GM12878 (cell line): ENCODE measurements around the gene TIGD7. TPM values are rescaled to one million over a fixed set of nuclear protein-coding genes. Genes with fewer than 3 reads are reported as not detected.

Source experiments
- ATAC-seq: fragments of 200-7000 bp; cut with Tn5 transposase; 3 replicates; pipeline ENCODE4 v1.9.1; 2020; ENCODE audit warnings: mild to moderate bottlenecking, moderate library complexity
- BruUV-seq: library from RNA; stranded (reverse); fragments of 400-500 nt; replicated peaks from 2 replicates; lab custom pipeline; 2021; lab: Mats Ljungman, UMichigan
- CTCF ChIA-PET: fragments of 300-600 bp; sonication (Branson Sonifier 250); formaldehyde crosslinking; extraction: SDS; loops from one replicate; lab custom pipeline; 2021; ENCODE audit warnings: inconsistent platforms; lab: Yijun Ruan, JAX
- POLR2A ChIA-PET: fragments of 350-600 bp; formaldehyde crosslinking; extraction: SDS; loops from one replicate; lab custom pipeline; 2021; ENCODE audit warnings: inconsistent platforms; lab: Charles Lee
- RAD21 ChIA-PET: fragments of 300-600 bp; sonication (Branson Sonifier 250); formaldehyde crosslinking; loops from one replicate; lab custom pipeline; 2023; ENCODE audit warnings: antibody characterized with exemption; ENCODE audit not compliant: unreplicated experiment; lab: Charles Lee
- SMC1A ChIA-PET: fragments of 300-600 bp; sonication (Branson Sonifier 250); formaldehyde crosslinking; loops from one replicate; lab custom pipeline; 2023; ENCODE audit not compliant: unreplicated experiment, uncharacterized antibody; lab: Charles Lee
- DNase-seq: peaks from one replicate; pipeline ENCODE4 v3.0.0-alpha.2; 2011; ENCODE audit warnings: low read depth, low spot score
- FAIRE-seq: peaks from 3 replicates; lab custom pipeline; 2011; peaks lifted over from hg19 to GRCh38; lab: Jason Lieb, UNC
- H2AFZ ChIP-seq: 2 replicates; pipeline ENCODE4 v1.6.0; 2011; ENCODE audit warnings: low read depth, low read length, control low read depth; ENCODE audit not compliant: control insufficient read depth
- H3K27ac ChIP-seq: 2 replicates; pipeline ENCODE4 v1.5.1; 2011; ENCODE audit warnings: control low read depth; ENCODE audit not compliant: control insufficient read depth, insufficient read depth
- H3K27me3 ChIP-seq, 2 experiments: replicated peaks in 1 of 2; 2 replicates each; pipeline versions ENCODE4 v1.6.0 to v1.6.1; 2011; ENCODE audit warnings: low read length in 1 of 2; ENCODE audit not compliant: control insufficient read depth in 2 of 2, insufficient read depth in 2 of 2
- H3K36me3 ChIP-seq, 2 experiments: 2 replicates each; pipeline ENCODE4 v1.5.1; 2011; ENCODE audit warnings: low read length in 1 of 2; ENCODE audit not compliant: control insufficient read depth in 2 of 2, insufficient read depth in 2 of 2
- H3K4me1 ChIP-seq: 2 replicates; pipeline ENCODE4 v1.6.1; 2011; ENCODE audit warnings: mild to moderate bottlenecking, low read length, moderate library complexity, mixed read lengths; ENCODE audit not compliant: control insufficient read depth, insufficient read depth
- H3K4me2 ChIP-seq: 2 replicates; pipeline ENCODE4 v1.6.0; 2011; ENCODE audit warnings: control low read depth; ENCODE audit not compliant: control insufficient read depth, insufficient read depth
- H3K4me3 ChIP-seq: fragments of 200-600 bp; sonication (generic); 2 replicates; pipeline ENCODE4 v1.5.1; 2016
- H3K79me2 ChIP-seq: 2 replicates; pipeline ENCODE4 v1.6.0; 2011; ENCODE audit warnings: low read length; ENCODE audit not compliant: control insufficient read depth, insufficient read depth
- H3K9ac ChIP-seq: 2 replicates; pipeline ENCODE4 v1.8.0; 2011; ENCODE audit warnings: low read length, control low read depth, mixed read lengths; ENCODE audit not compliant: control insufficient read depth, insufficient read depth
- H3K9me3 ChIP-seq: replicated peaks from 3 replicates; pipeline ENCODE4 v1.5.1; 2011; ENCODE audit warnings: mild to moderate bottlenecking, low read length; ENCODE audit not compliant: control insufficient read depth, insufficient read depth
- H4K20me1 ChIP-seq: 2 replicates; pipeline ENCODE4 v1.6.0; 2011; ENCODE audit not compliant: control insufficient read depth, insufficient read depth
- CBFB ChIP-seq: IDR thresholded peaks from 2 replicates; pipeline ENCODE4 v1.6.1; 2016; ENCODE audit warnings: antibody characterized with exemption, low read depth
- CUX1 ChIP-seq: IDR thresholded peaks from 2 replicates; pipeline ENCODE4 v1.6.1; 2012; ENCODE audit warnings: improper control_type of control experiment, low read depth, low read length; ENCODE audit not compliant: insufficient replicate concordance
- IKZF2 ChIP-seq, 2 experiments: fragments of 450-650 bp; IDR thresholded peaks; 2 replicates each; pipeline ENCODE4 v1.6.1; 2017; ENCODE audit warnings: mild to moderate bottlenecking in 2 of 2, moderate library complexity in 2 of 2
- NRF1 ChIP-seq: conservative IDR thresholded peaks from 2 replicates; pipeline ENCODE4 v1.6.1; 2011; ENCODE audit warnings: mild to moderate bottlenecking, low read depth, low read length, improper control_type of control experiment
- REST ChIP-seq: IDR thresholded peaks from 2 replicates; pipeline ENCODE4 v1.6.1; 2012; ENCODE audit warnings: mild to moderate bottlenecking, low read depth, low read length
- STAT1 ChIP-seq: fragments of 450-650 bp; conservative IDR thresholded peaks from 2 replicates; pipeline ENCODE4 v1.6.1; 2014; ENCODE audit warnings: antibody characterized with exemption, mild to moderate bottlenecking
- SUPT20H ChIP-seq: IDR thresholded peaks from 2 replicates; pipeline ENCODE4 v1.6.1; 2011; ENCODE audit warnings: low read depth, mild to moderate bottlenecking, low read length, moderate library complexity, borderline replicate concordance; ENCODE audit not compliant: control insufficient read depth
- TARDBP ChIP-seq: IDR thresholded peaks from 2 replicates; pipeline ENCODE4 v1.6.1; 2016; ENCODE audit warnings: borderline replicate concordance
- ZNF207 ChIP-seq: fragments of 450-650 bp; IDR thresholded peaks from 2 replicates; pipeline ENCODE4 v1.6.1; 2014; ENCODE audit warnings: antibody characterized with exemption, mild to moderate bottlenecking, borderline replicate concordance
- ZNF217 ChIP-seq: fragments of 450-650 bp; IDR thresholded peaks from 2 replicates; pipeline ENCODE4 v1.6.1; 2017; ENCODE audit warnings: antibody characterized with exemption, mild to moderate bottlenecking
- ZNF687 ChIP-seq: fragments of 450-650 bp; IDR thresholded peaks from 2 replicates; pipeline ENCODE4 v1.6.1; 2017; ENCODE audit warnings: mild to moderate bottlenecking, moderate library complexity
- WGBS: methylation state at CpG from one replicate; pipeline ENCODE4 v1.1.6; 2016; ENCODE audit warnings: low lambda C conversion rate; ENCODE audit not compliant: insufficient replicate concordance, insufficient coverage; ENCODE audit errors: missing lambda C conversion rate; 5-methylcytosine and 5-hydroxymethylcytosine counted together
- in situ Hi-C: fragments of 300-500 bp; cut with MboI; formaldehyde crosslinking; loops from 9 replicates; pipeline ENCODE4 v1.14.3; 2018; ENCODE audit warnings: mixed read lengths
- intact Hi-C: fragments of 100-400 bp; cut with micrococcal nuclease; formaldehyde crosslinking; loops from one replicate; pipeline ENCODE4 v1.14.2; 2022; ENCODE audit not compliant: unreplicated experiment
- polyA plus RNA-seq, 11 experiments: library from polyadenylated mRNA; depleted of rRNA in 4 of 11; unstranded in 6 of 11; stranded (reverse) in 5 of 11; fragments of >200 nt; fragmentation: Nextera tagmentation in 4 of 11; fragmentation: Illumina TruSeq in 1 of 11; extraction: Ambion mirVana in 4 of 11; extraction: Trizol in 1 of 11; gene quantifications; 1 replicate in 1 of 11; 2 replicates in 10 of 11; pipeline versions ENCODE4 v1.2.1 to v1.2.3, GENCODE V29; 2011 to 2016; ENCODE audit warnings: inconsistent platforms in 2 of 11, missing spikeins in 2 of 11, low read depth in 1 of 11
- total RNA-seq, 4 experiments: library from RNA; depleted of rRNA in 3 of 4; stranded (reverse); fragments of >200 nt in 3 of 4; fragmentation: Illumina TruSeq in 1 of 4; extraction: Trizol in 1 of 4; gene quantifications; 2 replicates each; pipeline versions ENCODE4 v1.2.1 to v1.2.3, GENCODE V29; 2013 to 2021

TIGD7 gene
- total and polyA plus RNA-seq, 10 of the 15 experiments (the other 5 are each of a cell fraction or from before 2014, with no cell fraction given) = 0.37 to 3.8 (median 3.0) TPM

GRCh38 chr16:3256866-3257465 is 48.3 kb downstream of the TIGD7 start:
- Histone ChIP-seq H3K27me3 (no peaks in the 10 kb centered on the region), H3K79me2 (no peaks in the 10 kb centered on the region), H3K4me3 (no peak overlapping the region), H3K4me2 (no peak overlapping the region), H3K9me3 (no peaks in the 10 kb centered on the region), H2AFZ (no peak overlapping the region), H3K27ac (no peak overlapping the region), H3K36me3 (no peaks in the 10 kb centered on the region), H3K9ac (no peak overlapping the region), H4K20me1 (no peaks in the 10 kb centered on the region), H3K4me1 (no peaks in the 10 kb centered on the region)
- in situ Hi-C loops = no loop called here
- POLR2A ChIA-PET = no interaction called here
- CTCF ChIA-PET = interaction anchor here (4.1 kb wide), 1 partner anchor 10 kb away, joined by 14 read pairs; no protein-coding TSS in a partner anchor
- intact Hi-C loops = no loop called here
- no TSS peak for BruUV-seq
- 25% methylated on average over 9 of the region's 9 CpGs for WGBS
- DNase-seq (no peak), ATAC-seq (no peak), FAIRE-seq (no peak)
- RAD21 ChIA-PET = no interaction called here
- SMC1A ChIA-PET = no interaction called here
- no peak for TF ChIP-seq ZNF687
- TF ChIP-seq NRF1 = no peak
- no peak for TF ChIP-seq IKZF2 (IDR thresholded peaks at IDR 0.05)
- TF ChIP-seq ZNF207 = no peak
- no peak for TF ChIP-seq SUPT20H
- TF ChIP-seq STAT1 = no peak
- no peak for TF ChIP-seq TARDBP
- no peak for TF ChIP-seq CUX1
- no peak for TF ChIP-seq ZNF217
- no peak for TF ChIP-seq CBFB
- TF ChIP-seq REST = no peak
